Caki2 (cell line): ENCODE measurements around the gene NDUFA8. TPM values are rescaled to one million over a fixed set of nuclear protein-coding genes. Genes with fewer than 3 reads are reported as not detected.

Experiments
- total RNA-seq: library from RNA; depleted of rRNA; stranded (reverse); fragments of >200 nt; shearing (Covaris generic); gene quantifications from 2 replicates; pipeline ENCODE4 v1.2.3, GENCODE V29; 2014; ENCODE audit warnings: low replicate concordance; rRNA removed

NDUFA8 gene
- total RNA-seq, 1 experiment from 2014 or later = 65.8 TPM

Other genes starting within 250 kb of the NDUFA8 start
- gene TTLL11, start 66.5 kb downstream of the NDUFA8 start, total RNA-seq = 1.7 TPM in 1 of 2 replicates, not detected in the other
- gene MORN5, start 129 bp upstream of the NDUFA8 start, total RNA-seq = not detected in 2 replicates
- 0.12 and 0.74 TPM in 2 replicates for gene LHX6, start 69.2 kb upstream of the NDUFA8 start, total RNA-seq
- gene RBM18, start 105.1 kb upstream of the NDUFA8 start, total RNA-seq = 6.6 and 12.3 TPM in 2 replicates
- gene MRRF, start 105.1 kb upstream of the NDUFA8 start, total RNA-seq = 52.6 and 66.4 TPM in 2 replicates
- gene PTGS1, start 211.2 kb upstream of the NDUFA8 start, total RNA-seq = 2.6 and 7.6 TPM in 2 replicates